Epithelial cell of esophagus (primary cell): ENCODE results near the gene MAD1L1.
"Not testable (repeated sequence)": the region's sequence is repeated elsewhere in the genome, so short reads cannot be mapped to it uniquely, and the experiment has no call there.

Experiments used
- DNase-seq: peaks from one replicate; pipeline ENCODE4 v3.0.0; 2010; ENCODE audit warnings: low read depth
- H3K4me3 ChIP-seq: 2 replicates; pipeline ENCODE4 v1.5.1; 2011; ENCODE audit warnings: mild to moderate bottlenecking, low read length, control low read depth
- CTCF ChIP-seq: IDR thresholded peaks from 2 replicates; pipeline ENCODE4 v1.5.1; 2011; ENCODE audit warnings: low read depth, mild to moderate bottlenecking, low read length, control low read depth, inconsistent platforms; ENCODE audit not compliant: insufficient read depth; ENCODE audit errors: missing control alignments

The MAD1L1 gene

GRCh38 chr7:2037808-2038522 lies 194.8 kb downstream of the MAD1L1 start:
- H3K4me3 ChIP-seq: no peak overlapping the region
- no peak for TF ChIP-seq CTCF
- no peak for DNase-seq

GRCh38 chr7:2037301-2037807 lies 195.4 kb downstream of the MAD1L1 start:
- H3K4me3 ChIP-seq: no peak overlapping the region
- no peak for TF ChIP-seq CTCF
- DNase-seq: no peak

- DNase-seq: no peak
- H3K4me3 ChIP-seq: no peak overlapping the region
- no peak for TF ChIP-seq CTCF
Observed at GRCh38 chr7:2036786-2037185, 196.0 kb downstream of the MAD1L1 start.

- not testable (repeated sequence) for H3K4me3 ChIP-seq
- peak; percentile 37 for DNase-seq
Observed at GRCh38 chr7:2036201-2036600, 196.5 kb downstream of the MAD1L1 start.

- DNase-seq: no peak
- H3K4me3 ChIP-seq: no peak overlapping the region
- TF ChIP-seq CTCF: no peak
Observed at GRCh38 chr7:2034291-2035201, 198.2 kb downstream of the MAD1L1 start.

- TF ChIP-seq CTCF: no peak
- DNase-seq: no peak
- H3K4me3 ChIP-seq: no peak overlapping the region
Observed at GRCh38 chr7:2033586-2034135, 199.1 kb downstream of the MAD1L1 start.

GRCh38 chr7:2032876-2033407 lies 199.8 kb downstream of the MAD1L1 start:
- no peak overlapping the region for H3K4me3 ChIP-seq
- no peak for DNase-seq
- no peak for TF ChIP-seq CTCF
